Measurements from ENCODE around the gene IL17C. TPM values are rescaled to one million over a fixed set of nuclear protein-coding genes. Genes with fewer than 3 reads are reported as not detected.

IL17C gene
- total and polyA plus RNA-seq, 2 of the 8 experiments (the other 6 are each of a cell fraction or from before 2014, with no cell fraction given): 1.1 to 1.9 TPM

GRCh38 chr16:88608076-88608475 is 30.3 kb upstream of the IL17C start:
- Histone ChIP-seq H2BK15ac (ENCODE audit: low read length) (no peak overlapping the region), H3K9me3 (ENCODE audit: insufficient read depth in 2 of 2, low read depth in 1 of 2, low read length in 1 of 2) (no peaks in the 10 kb centered on the region), H3K23me2 (ENCODE audit: low read depth, low read length) (peaks cover 5% of the 10 kb centered on the region; the same call in 1 of the 2 replicates), H3K27me3 (replicated peaks in 1 of 4; ENCODE audit: control insufficient read depth in 3 of 4, extremely low read depth in 1 of 4, insufficient read depth in 3 of 4, low read length in 3 of 4) (no peaks in the 10 kb centered on the region), H2BK120ac (replicated peaks; ENCODE audit: low read depth, low read length) (no peak overlapping the region), H2AK5ac (ENCODE audit: low read depth, low read length) (no peak overlapping the region), H3K4me2 (ENCODE audit: insufficient read depth in 1 of 2, low read depth in 2 of 2, low read length in 2 of 2) (no peak overlapping the region), H4K5ac (ENCODE audit: insufficient read length, low read depth, low read length) (no peak overlapping the region), H3K36me3 (ENCODE audit: control insufficient read depth in 2 of 4, insufficient read depth in 4 of 4, low read length in 3 of 4) (peaks cover 4 to 22% (median 6%) of the 10 kb centered on the region in 4 experiments; a peak in 5 of 8 replicates), H4K91ac (replicated peaks; ENCODE audit: insufficient read length, low read length) (no peak overlapping the region), H3K4me1 (replicated peaks in 1 of 4; ENCODE audit: control insufficient read depth in 3 of 4, insufficient read depth in 4 of 4, low read length in 3 of 4) (peaks cover 0 to 10% (median 4%) of the 10 kb centered on the region in 4 experiments; a peak in 3 of 7 replicates), H2BK5ac (ENCODE audit: low read depth, low read length) (no peak overlapping the region), H3K4me3 (ENCODE audit: extremely low read depth in 1 of 4, insufficient read depth in 2 of 4, low read depth in 3 of 4, low read length in 4 of 4) (no peak overlapping the region), H3K27ac (ENCODE audit: low read depth, low read length) (no peak overlapping the region), H2BK20ac (ENCODE audit: low read length) (no peak overlapping the region), H3K56ac (replicated peaks; ENCODE audit: insufficient read length, low read depth, low read length) (no peak overlapping the region), H3K23ac (ENCODE audit: insufficient read length) (no peak overlapping the region), H3K4ac (replicated peaks; ENCODE audit: insufficient read length, low read depth, low read length) (no peak overlapping the region), H3K79me1 (ENCODE audit: low read depth, low read length) (peaks cover 3% of the 10 kb centered on the region), H3K14ac (ENCODE audit: insufficient read length) (no peak overlapping the region), H3K79me2 (ENCODE audit: control insufficient read depth in 1 of 2, insufficient read depth in 2 of 2, low read length in 2 of 2) (peaks cover 0 to 2% of the 10 kb centered on the region in 2 experiments; a peak in 1 of 4 replicates), H4K20me1 (replicated peaks in 1 of 2; ENCODE audit: control insufficient read depth in 1 of 2, insufficient read depth in 2 of 2, low read length in 2 of 2) (peaks cover 6 to 16% of the 10 kb centered on the region in 2 experiments), H2AFZ (ENCODE audit: low read length) (no peak overlapping the region), H3K18ac (ENCODE audit: extremely low read depth, low read length) (no peak overlapping the region), H2BK12ac (ENCODE audit: low read depth, low read length) (no peak overlapping the region), H4K8ac (ENCODE audit: extremely low read depth, insufficient read depth, low read length) (no peak overlapping the region), H3K9ac (replicated peaks in 1 of 4; ENCODE audit: extremely low read depth in 1 of 4, low read depth in 3 of 4, low read length in 3 of 4) (no peak overlapping the region)
- FAIRE-seq (no peak), DNase-seq (ENCODE audit: low read depth in 1 of 2, low spot score in 2 of 2) (no peak)
- POLR2A ChIA-PET (ENCODE audit: partially characterized antibody): no interaction called here
- TF ChIP-seq SAP30 (IDR thresholded peaks at IDR 0.05; ENCODE audit: insufficient read depth, insufficient replicate concordance, low read length) (no peak), HDAC2 (IDR thresholded peaks at IDR 0.05; ENCODE audit: borderline replicate concordance in 1 of 2, low read depth in 2 of 2, low read length in 2 of 2) (no peak), NRF1 (IDR thresholded peaks at IDR 0.05; ENCODE audit: low read depth, low read length) (no peak), SUZ12 (IDR thresholded peaks at IDR 0.05; ENCODE audit: low read length) (no peak), KDM4A (IDR thresholded peaks at IDR 0.05; ENCODE audit: low read depth, low read length, severe bottlenecking) (no peak), KDM5A (IDR thresholded peaks at IDR 0.05; ENCODE audit: low read length) (no peak), CHD1 (IDR thresholded peaks at IDR 0.05; ENCODE audit: low read depth, low read length) (no peak), TAF7 (optimal IDR thresholded peaks at IDR 0.05; ENCODE audit: borderline replicate concordance, low read depth, low read length) (no peak), POU5F1 (IDR thresholded peaks at IDR 0.05; ENCODE audit: low read depth, low read length) (no peak), TBP (IDR thresholded peaks at IDR 0.05; ENCODE audit: low read depth, low read length) (no peak)
- WGBS, 2 experiments (ENCODE audit: extremely low coverage in 1 of 2, insufficient coverage in 1 of 2, insufficient read length in 1 of 2, insufficient replicate concordance in 2 of 2, low coverage in 1 of 2, low lambda C conversion rate in 2 of 2, missing lambda C conversion rate in 1 of 2): 96% methylated on average over 5 of the region's 6 CpGs; no CpG with 5 or more reads in 1 of the 2 experiments
- CTCF ChIA-PET (ENCODE audit: partially characterized antibody): interaction anchor here (0.6 to 2.8 kb wide), 5 partner anchors 10 to 218 kb away, joined by 3 to 17 read pairs (median 5); partner anchors contain the start of gene IL17C

Measured in H1 (cell line).